ENCODE measurements around the gene KIRREL3.

The KIRREL3 gene

DNA sequence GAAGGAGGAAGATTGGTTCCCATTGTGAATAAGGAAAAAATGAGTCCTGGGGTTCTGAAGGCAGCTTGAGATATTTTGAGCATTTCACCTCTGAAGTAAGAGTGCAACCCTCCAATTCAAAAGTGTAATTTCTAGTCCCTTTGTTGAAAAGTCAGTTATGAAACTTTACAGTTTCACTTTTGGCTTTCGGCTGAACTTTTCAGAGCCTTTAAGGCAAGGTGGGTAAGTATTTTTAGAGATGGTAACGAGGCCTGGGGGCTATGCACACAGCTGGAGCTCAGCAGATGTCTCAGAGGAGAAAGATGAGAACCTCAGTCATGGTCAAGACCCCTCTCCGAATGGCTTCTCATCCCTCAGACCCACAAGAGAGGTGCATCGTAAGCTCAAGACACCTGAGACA is 267.6 kb downstream of the KIRREL3 start:
- no peak for DNase-seq

DNA sequence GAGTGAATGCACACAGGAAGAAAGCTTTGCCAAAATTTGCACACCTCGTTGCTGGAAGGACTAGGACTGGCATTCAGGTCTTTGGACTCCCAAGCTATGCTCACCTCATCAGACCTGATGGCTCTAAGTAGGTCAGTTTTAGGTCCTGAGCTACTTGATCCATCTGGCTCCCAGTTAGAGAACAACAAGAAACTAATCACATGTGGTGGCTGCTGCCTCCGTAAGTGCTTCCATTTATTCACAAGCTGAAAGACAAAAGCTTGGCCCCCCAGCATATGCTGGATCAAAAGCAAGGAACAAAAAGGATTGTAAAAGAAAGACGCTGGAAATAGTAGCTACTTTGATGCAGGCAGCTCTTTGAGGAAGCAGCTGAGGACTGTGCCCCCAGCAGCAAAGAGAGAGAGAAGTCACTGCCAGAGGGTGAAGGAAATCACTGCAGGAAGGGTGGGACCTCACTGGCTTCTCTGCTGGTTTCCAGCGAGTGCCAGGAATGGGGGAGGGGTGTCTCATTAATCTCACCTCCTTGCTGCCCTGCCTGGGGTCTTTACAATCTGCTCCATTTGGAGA is 268.9 kb downstream of the KIRREL3 start:
- no peak for DNase-seq

DNA sequence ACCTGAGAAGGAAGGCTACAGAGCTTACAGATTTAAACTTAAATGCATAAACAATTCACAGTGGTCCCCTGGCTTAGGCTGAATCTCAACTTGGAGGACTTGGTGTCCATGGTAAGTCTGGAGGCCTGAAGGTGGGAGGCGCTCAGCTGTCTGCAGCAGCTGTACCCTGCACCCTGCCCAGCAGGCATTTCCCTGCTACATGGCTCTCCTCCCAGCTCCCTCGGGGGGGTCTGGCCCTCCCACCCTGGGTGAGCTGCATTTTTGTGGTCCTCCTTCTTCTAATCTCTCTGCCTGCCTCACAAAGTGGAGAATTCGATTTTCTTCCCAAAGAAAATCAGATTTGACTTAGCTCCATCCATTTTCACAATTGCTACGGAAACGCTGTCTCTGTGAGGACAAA is 273.2 kb downstream of the KIRREL3 start:
- no peak for DNase-seq

DNA sequence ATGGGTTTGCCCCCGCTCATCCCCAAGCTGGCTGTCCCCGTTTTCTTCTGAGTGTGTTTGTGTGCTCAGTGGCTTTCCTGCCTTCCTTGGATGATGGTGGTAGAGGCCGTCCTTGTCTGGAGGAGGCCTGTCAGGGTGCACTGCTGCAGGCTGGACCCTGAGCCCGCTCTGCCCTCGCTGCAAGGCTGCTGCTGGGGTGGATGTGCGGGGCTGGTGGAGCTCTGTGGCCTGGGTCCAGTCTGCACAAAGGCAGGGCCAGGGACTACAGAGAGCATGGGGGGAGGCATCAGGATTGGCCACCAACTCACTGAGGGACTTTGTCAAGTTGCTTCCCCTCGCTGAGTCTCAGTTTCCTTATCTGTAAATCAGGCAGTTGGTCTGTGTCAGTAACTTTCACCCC is 275.0 kb downstream of the KIRREL3 start:
- no peak for DNase-seq

DNA sequence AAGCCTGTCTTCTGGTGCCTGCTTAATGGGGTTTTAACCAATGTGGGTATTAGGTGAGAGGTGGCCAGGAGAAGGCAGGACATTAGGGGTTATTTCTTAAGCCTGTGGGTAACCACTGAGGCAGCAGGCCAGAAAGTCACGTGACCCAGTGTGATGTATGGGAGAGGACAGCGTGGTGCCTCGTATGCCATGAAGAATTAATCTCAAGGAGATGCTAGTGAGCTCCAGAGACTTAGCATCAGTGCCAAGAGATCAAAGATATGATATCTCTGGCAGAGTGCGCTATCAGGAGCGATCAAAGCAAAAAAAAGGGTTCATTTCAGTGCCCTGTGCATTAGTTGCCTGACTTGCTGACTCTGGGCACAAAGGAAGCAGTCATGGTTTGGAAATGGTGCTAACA is 275.5 kb downstream of the KIRREL3 start:
- no peak for DNase-seq

DNA sequence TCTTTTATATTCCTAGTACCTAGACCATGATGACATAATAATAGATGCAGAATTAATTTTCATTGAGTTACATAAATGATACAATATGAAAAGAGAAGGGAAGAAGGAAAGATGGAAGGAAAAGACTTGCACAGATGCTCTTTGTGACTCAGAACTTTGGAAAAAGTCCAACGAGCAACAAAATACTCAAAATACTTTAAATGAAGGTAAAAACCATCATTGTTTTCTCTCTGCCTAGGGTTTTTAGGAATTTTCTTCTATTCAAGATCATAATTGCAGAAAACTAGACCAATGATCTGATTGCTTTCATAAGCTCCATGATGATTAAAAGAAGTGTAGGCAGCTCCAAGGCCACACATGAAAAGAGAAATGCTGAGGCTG is 276.9 kb downstream of the KIRREL3 start:
- DNase-seq, result no peak

DNA sequence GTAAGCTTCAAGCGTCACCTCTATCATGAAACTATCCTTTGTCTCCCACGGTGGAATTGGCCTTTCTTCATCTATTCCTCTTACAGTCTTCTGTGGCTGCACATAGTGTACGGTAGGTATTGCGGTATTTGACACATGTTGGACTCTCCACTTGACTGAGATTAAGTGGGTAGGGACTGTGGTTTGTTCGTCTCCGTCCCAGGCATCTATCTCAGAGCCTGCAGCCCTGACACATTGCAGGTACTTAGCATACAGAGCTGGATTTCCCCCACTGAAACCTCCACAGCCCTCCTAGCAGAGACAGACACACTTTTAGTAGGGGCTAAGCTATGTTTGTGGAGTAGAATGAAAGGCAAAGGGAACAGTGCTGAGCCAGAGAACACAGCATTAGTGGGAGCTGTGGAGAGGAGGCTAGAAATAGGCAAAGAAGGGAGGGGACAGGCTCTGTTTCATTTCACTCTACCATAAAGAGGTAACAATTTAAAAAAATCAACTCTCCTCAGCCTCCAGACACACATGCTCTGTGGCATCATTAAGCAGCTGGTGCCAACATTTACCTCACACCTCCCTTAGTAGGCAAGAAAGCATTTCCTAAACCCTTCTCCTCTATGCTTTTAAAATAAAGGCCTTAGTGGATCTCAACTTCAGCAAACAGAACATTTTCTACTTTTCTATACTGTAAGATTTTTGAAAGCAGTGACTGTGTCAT is 277.5 kb downstream of the KIRREL3 start:
- DNase-seq, result no peak

DNA sequence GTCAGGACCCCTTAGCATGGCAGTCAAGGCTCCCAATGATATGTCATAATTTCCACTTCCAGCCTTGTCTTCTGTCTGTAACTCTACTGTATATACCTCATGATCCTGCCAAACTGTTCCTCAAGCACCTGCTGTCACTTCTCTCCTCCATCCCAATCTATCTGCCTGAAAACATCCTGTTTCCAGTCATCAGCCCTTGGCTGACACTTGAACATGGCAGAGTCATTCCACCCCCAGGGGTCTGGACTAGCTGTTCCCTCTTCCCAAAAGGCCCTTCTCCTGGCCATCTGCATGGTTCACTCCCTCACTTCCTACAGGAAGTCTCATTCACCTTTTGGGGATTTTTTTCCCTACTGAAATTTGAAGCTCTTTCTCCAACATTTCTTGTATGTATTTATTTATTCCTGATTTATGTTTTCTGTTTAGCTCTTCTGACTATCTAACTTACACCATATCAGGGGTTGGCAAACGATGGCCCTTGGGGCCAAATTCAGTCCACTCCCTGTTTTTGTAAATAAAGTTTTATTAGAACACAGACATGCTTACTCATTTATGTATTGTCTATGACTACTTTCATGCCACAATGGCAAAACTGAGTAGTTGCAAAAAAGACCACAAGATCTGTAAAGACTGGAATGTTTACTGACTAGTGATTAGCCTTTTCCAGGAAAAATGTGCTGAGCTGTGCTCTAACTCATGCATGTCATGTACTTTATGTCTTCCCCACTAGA is 278.4 kb downstream of the KIRREL3 start:
- DNase-seq, result no peak

DNA sequence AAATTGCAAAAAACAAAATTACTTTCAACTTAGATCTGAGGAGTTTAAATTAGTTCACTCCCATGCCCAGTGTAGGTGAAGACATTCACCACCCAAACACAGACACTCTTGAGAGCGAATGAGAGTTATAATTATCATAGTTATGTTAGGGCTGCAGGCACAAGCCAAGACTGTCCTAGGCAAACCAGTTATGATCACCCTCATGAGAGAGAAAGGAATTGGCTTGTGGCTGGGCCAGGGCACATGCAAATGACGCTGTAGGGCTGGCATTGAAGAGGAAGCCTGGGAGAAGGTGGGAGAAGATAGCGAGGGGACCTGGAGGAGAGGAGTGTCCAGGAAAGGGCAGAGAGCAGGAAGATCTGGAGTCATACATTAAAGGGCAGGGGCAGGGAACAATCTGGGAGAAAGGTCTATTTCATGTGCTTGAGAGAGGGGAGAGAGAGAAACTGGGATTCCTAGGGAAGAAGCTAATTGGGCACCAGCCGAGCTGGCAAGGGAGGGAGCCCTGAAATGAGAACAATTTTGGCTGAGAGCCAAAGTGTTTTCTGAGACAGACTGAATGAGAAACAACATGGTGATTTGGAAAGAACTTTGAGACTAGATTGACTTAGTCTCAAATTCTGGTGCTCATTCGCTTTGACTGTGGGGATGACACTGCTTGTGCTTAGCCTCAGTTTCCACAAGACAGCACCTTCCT is 279.9 kb downstream of the KIRREL3 start:
- DNase-seq, result no peak

DNA sequence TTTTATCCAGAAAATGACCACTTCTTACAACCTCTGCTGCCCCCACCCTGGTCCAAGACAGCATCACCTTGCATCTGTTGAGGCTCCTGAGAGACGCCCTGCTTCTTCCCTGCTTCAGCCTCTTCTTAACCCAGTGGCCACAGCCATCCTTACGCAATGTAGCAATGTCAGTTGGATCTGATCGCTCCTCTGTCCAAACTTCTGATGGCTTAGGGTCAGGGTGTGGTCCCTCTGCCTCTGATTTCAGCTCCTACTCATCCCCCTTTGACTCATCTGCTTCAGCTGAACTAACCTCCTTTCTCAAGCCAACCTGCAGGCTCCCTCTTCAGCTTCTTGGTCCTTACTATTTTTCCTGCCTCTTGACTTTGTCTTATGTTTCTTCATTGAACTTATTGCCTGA is 280.8 kb downstream of the KIRREL3 start:
- no peak for DNase-seq

DNA sequence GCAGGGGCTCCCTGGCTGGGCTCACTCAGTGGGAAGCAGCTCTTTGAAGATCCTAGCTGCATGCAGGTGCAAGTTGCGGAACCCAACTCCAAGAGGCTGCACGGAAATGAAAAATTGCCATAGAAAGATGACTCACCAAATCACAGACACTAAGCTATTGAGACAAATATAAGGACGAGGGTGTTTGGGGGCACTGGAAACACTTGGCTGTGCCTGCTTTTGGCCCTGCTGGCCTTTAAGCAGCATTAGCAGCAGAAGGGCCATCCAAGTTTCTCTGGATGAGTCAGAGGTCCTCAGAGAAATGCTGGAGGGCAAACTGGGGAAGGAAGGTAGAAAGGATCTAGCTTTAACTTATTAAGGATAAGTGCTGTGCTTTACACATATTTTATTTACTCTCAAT is 282.3 kb downstream of the KIRREL3 start:
- DNase-seq, result no peak

DNA sequence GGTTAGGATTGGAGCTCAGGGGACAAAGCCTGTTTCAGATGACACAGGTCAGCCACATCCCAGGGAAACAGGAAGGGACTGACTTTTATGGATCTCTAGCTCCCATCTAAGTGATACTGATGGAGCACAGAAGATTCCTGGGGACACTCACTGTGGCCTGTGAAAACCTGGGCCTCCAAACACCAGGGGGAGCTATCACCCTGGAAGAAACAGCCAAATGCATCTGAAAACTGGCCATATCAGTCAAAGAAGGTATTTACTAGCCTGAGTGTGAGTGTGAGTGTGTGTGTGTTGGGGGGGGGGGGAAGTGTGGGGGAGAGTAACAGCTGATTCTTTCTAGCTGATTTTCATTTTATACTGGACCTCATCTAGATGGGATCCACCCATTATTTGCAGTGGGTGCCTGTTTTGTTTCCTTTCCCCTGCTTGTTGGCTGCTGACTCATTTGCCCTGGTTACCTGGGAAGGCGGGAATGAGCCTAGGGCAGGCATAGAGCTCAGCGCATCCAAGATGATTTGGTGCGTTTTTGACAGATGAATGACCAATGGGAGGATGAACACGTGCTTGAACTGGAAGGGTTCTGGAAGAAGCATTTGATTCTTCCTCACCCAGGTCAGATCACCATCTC is 284.0 kb downstream of the KIRREL3 start:
- no peak for DNase-seq

DNA sequence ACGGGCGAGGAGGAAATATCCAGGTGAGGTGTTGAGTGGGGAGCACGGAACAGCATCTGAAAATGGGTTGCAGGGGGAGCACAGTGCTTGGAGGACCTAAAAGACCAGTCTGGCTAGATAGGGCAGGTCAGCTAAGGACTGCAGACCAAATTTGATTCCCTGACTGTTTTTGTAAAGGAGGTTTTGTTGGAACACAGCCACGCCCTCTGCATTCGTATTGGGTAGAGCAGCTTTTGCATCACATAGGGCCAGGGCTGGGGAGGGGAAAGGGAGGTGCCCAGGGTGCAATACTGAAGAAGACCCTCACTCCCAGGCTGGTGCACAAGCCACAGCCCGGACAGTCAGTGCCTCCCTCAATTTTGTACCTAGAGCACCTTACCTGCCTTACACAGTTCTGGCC is 286.8 kb downstream of the KIRREL3 start:
- no peak for DNase-seq

DNA sequence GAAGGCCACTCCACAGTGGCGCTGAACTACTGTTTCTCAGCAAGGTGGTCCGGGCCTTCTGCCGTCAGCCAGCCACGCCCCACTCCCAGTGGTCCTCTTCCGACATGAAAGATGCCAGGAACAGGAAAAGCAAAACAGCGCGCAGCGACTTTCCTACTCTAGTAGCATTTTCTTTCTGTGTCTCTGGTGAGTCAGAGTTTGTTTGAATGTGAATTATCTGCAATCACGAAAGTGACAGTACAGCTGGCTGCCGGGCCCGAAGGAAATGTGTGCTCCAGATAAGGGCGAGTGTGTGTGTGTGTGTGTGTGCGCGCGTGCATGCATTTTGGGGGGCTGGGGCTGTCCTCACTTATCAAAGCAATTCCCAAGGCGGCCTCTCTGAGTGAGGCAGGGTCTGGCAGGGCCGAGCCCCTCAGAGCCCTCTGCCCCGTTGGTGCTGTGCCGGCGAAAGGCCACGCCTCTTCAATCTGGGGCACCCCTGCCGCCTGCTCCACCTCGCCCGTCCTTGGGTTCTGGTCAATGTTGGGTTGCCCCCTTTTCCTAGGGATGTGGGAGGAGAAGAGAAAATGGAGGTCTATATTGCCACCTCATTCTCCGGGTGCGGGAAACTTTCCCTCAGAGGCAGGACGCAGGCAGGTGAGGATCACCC is 288.5 kb downstream of the KIRREL3 start:
- DNase-seq, result no peak

DNA sequence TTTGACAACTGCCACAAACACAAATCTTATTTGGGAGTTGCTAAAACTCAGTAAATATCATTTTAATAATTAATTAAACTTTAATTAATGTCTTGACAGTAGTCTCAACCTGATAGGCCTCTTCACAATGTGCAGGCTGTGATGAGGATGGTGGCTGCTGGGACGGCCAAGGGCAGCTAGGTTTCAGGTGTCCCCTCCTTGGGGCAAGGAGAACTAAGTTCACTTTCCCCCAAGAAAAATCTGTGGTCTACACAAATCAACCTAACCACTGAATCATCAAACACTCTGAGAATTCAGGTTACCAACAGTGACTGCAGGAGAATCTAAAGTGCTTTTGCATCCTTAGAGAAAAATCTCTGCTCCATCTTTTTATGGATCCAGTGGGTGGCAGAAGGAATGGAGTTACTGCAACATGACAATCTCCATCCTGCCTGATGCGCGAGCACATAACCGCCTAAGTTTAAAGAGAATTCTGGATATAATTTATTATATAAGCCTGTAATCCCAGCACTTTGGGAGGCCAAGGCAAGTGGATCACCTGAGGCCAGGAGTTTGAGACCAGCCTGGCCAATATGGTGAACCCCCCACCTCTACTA is 289.7 kb downstream of the KIRREL3 start:
- no peak for DNase-seq

DNA sequence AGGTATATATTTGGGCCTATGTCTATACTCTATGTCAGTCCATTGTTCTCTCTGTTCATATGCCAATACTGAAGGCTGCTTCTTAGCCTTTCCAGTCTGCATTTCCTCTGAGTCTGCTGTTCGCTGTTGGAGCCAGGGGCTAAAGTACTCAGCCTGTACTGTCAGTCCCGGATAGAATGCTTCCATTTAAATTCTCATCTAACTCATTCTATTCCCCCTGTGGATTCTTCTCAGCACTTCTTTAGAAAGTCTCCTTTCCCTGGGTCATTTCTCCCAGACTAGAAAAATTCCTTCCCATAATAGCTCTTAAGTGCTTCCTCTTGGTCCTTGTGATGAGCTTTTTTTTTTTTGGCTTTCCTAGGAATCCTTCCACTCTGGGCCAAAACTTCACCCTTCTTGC is 293.1 kb downstream of the KIRREL3 start:
- no peak for DNase-seq

DNA sequence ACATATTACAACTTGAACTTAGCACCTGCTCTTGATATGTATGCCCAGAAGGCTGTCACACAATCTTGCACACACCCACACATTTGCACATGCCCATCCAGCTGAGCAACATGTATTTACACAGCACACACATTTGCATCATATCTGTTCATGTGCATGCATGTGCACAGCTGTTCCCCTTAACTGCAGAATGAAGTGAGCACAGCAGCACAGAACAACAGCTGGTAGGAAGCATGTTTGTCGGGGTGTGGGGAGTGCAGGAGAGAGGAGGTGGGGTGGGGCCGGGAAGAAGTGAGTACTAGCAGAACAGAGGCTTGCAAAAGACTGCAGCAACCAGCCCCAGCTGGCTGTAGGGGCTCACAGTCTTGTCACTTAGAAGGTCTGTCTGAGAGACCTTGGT is 296.5 kb downstream of the KIRREL3 start:
- no peak for DNase-seq

DNA sequence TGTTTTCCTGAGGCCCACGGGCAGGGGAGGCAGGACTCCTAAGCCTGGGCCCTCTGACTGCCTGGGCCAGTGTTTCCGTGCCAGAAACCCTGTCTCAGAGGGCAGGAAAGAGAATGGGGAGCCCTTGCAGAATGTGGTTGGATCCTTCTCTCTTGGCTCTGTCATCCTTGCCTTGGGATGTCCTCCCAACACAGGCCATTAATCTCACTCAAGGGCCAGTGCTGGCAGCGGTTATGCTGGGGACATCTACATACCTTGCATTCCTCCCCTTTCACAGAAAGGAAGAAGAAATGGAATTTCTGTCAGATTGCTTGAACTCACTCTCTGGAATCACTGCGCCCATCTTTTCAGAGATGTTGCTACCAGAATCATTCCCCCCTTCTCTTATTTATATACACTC is 296.9 kb downstream of the KIRREL3 start:
- no peak for DNase-seq

DNA sequence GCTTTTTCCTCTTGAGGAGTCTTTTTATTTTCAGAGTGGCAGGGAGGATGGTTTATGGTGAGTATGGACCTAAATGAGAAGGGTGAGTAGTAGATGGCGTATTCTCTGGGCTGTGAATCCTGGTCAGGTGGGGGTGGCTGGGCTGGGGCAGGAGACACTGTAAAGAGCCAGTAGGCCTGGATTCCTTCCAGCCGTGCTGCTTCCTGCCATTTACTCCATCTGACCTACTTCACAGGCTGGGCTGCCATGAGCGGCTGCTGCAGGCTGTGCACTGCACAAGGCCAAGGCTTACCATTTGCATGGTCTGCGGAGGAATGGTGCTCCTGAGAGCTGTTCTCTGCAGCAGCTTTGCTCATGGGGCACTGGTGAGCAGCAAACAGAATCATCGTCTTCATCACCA is 297.6 kb downstream of the KIRREL3 start:
- DNase-seq, result no peak

DNA sequence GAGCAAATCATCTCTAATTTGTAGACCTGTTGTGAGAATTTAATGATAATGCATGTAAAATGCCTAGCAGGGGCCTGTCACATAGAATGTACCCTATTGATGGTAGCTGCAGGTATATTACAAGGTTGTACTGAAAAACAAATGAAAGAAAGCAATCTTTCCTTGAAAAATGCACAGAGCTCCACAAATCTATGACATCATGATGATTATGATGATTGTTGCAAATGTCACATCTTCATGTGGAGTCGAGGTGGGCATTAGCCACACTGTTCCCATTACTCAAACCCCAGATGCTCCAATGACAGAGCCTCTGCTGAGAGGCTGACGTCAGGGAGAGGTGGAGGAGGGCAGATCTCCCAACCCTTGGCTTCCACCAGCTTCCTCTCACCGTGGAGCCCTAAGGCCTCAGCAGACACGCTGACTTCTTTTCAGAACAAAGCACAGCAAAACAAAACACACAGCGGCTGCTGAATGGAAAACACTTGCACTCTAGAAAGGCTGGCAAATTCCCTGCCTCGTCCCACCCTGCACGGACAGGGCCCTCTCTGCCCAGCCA is 298.3 kb downstream of the KIRREL3 start:
- DNase-seq, result no peak

DNA sequence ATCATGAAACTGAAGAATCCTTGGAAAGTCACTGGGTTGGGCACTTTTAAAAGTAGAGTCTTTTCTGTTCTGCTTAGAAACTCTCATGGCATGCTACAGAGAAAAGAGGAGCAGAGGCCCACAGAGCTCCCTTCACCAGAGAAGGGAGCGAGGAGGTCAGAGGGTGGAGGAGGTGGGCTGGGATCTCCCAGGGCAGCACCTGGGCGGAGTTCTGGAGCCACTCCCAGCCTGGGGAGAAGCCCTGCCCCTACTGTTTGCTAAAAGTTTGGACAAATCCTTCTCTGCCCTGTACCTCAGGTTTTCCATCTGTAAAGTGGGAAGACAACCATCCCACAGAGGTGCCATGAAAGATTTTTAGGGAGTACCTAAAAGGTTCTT is 299.1 kb downstream of the KIRREL3 start:
- DNase-seq, result no peak

All from activated T-cell treated with anti-CD3 and anti-CD28 coated beads for 4 hours (primary cell).